Osteoblast (primary cell): Measurements from ENCODE around the gene GALR3. TPM values are rescaled to one million over a fixed set of nuclear protein-coding genes. Genes with fewer than 3 reads are reported as not detected.

Experiments used
- DNase-seq: peaks from one replicate; pipeline ENCODE4 v3.0.0; 2011; ENCODE audit warnings: low spot score, mixed read lengths; ENCODE audit not compliant: insufficient read length; ENCODE audit errors: missing footprints
- H2AFZ ChIP-seq: 2 replicates; pipeline ENCODE4 v1.6.0; 2011; ENCODE audit warnings: mild to moderate bottlenecking, low read length
- H3K27ac ChIP-seq: 2 replicates; pipeline ENCODE4 v1.5.1; 2011; ENCODE audit warnings: mild to moderate bottlenecking, low read depth, low read length, moderate library complexity
- H3K27me3 ChIP-seq: 2 replicates; pipeline ENCODE4 v1.6.0; 2012; ENCODE audit warnings: mild to moderate bottlenecking, control low read depth, inconsistent platforms, low read length, moderate library complexity; ENCODE audit not compliant: insufficient read depth
- H3K36me3 ChIP-seq: 2 replicates; pipeline ENCODE4 v1.5.1; 2011; ENCODE audit warnings: mild to moderate bottlenecking, low read length, control low read depth, moderate library complexity; ENCODE audit not compliant: insufficient read depth
- H3K4me1 ChIP-seq: 2 replicates; pipeline ENCODE4 v1.5.1; 2011; ENCODE audit warnings: mild to moderate bottlenecking, low read length, control low read depth, moderate library complexity; ENCODE audit not compliant: insufficient read depth
- H3K4me2 ChIP-seq: 2 replicates; pipeline ENCODE4 v1.6.0; 2011; ENCODE audit warnings: mild to moderate bottlenecking, low read length; ENCODE audit not compliant: insufficient read depth
- H3K4me3 ChIP-seq: fragments of 200-600 bp; sonication (generic); 3 replicates; pipeline ENCODE4 v1.5.1; 2012; ENCODE audit warnings: mild to moderate bottlenecking, low read length, inconsistent platforms; ENCODE audit not compliant: insufficient read depth
- H3K79me2 ChIP-seq: 2 replicates; pipeline ENCODE4 v1.6.0; 2012; ENCODE audit warnings: mild to moderate bottlenecking, low read length, control low read depth, inconsistent platforms; ENCODE audit not compliant: insufficient read depth
- H3K9me3 ChIP-seq: 2 replicates; pipeline ENCODE4 v1.5.1; 2011; ENCODE audit warnings: low read depth, low read length, control low read depth
- H4K20me1 ChIP-seq: 2 replicates; pipeline ENCODE4 v1.6.0; 2012; ENCODE audit warnings: mild to moderate bottlenecking, low read length, control low read depth; ENCODE audit not compliant: insufficient read depth
- CTCF ChIP-seq: IDR thresholded peaks from 2 replicates; pipeline ENCODE4 v1.5.1; 2011; ENCODE audit warnings: mild to moderate bottlenecking, low read depth, low read length, moderate library complexity; ENCODE audit errors: extremely low read depth
- total RNA-seq: library from RNA; depleted of rRNA; stranded (reverse); fragments of >200 nt; gene quantifications from 2 replicates; pipeline ENCODE4 v1.2.3, GENCODE V29; 2012

GALR3 gene
- total RNA-seq, 1 donor: not detected

DNA sequence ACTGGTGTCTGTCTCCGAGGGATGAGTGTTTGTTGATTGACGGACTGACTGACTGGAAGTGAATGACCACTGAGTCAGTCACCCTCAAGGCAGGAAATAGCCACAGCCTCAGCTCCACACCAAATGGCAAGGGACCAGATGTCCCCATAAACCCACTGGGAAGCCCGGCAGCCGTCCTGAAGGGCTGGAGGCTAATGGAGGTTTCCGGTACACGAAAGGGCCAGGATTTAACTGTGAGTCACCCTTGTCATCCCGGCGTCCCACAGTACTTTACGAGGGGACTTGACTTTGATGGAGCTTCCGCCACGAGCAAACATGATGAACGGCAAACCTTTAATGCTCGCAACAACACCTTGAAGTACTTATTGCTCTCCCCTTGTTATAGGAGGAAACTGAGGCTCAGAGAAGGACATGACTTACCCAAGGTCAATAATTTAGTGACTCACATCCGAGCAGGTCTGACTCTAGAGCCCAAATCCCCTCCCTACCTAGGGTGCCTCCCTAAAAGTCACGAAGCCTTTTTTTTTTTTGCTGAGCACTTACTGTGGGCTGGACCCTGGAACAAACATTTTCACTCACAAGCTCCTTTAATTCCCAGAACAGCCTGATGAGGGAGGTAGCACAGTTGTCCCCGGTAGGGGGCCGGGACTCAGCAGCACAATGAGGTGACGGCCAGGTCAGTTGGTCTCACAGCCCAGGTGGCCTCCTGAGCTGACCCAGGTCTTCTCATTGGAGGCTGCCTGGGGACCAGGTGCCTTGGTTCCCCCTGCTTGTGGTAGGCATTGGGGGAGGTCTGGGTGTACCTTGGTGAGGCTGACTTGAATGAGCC is 40.6 kb upstream of the GALR3 start:
- H3K9me3 ChIP-seq: no peaks in the 10 kb centered on the region
- H3K27ac ChIP-seq: no peak overlapping the region
- H3K36me3 ChIP-seq: no peaks in the 10 kb centered on the region
- peak; percentile 17 for TF ChIP-seq CTCF
- peak; percentile 85 for DNase-seq
- H3K4me1 ChIP-seq: peaks cover 15% of the 10 kb centered on the region
- peak overlapping the region; percentile 12 for H3K4me2 ChIP-seq
- no peaks in the 10 kb centered on the region for H4K20me1 ChIP-seq
- no peak overlapping the region for H3K4me3 ChIP-seq
- no peaks in the 10 kb centered on the region for H3K79me2 ChIP-seq
- H2AFZ ChIP-seq: no peak overlapping the region
- no peaks in the 10 kb centered on the region for H3K27me3 ChIP-seq

DNA sequence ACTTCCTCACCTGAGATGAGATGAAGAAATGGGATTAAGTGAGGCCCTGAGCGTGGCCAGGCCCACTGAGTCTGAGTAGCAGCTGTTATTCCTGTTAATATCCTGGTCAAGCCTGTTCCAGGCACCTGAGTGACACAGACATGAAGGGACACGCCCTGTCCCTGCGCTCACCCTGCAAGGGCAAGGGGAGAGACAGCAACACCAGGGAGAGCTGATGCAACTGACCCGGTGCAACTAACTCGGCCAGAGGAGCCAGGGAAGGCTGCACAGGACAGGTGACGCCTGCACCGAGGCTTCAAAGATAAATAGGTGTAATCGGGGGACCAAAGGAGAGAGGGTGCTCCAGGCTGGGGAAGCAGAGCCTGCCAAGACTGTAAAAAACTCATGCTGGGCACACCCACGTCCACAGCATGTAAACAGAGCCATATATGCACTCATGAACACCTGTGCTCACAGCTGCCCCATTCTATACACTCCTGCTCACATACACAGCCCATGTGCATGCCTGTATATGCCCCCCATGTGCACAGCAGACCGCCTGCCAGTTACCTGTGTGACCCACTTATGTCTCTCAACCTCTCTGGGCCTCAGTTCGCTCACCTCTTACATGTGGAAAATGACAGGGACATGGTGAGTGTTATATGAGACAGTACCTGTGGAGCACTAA is 38.2 kb upstream of the GALR3 start:
- Histone ChIP-seq H3K79me2 (no peaks in the 10 kb centered on the region), H3K4me1 (peaks cover 15% of the 10 kb centered on the region), H3K27ac (no peak overlapping the region), H2AFZ (no peak overlapping the region), H3K4me3 (no peak overlapping the region), H3K4me2 (no peak overlapping the region), H3K36me3 (no peaks in the 10 kb centered on the region), H3K9me3 (no peaks in the 10 kb centered on the region), H3K27me3 (no peaks in the 10 kb centered on the region), H4K20me1 (no peaks in the 10 kb centered on the region)
- peak; percentile 19 for DNase-seq
- TF ChIP-seq CTCF: no peak

- no peaks in the 10 kb centered on the region for H3K9me3 ChIP-seq
- H3K27ac ChIP-seq: no peak overlapping the region
- peak; percentile 46 for DNase-seq
- no peaks in the 10 kb centered on the region for H3K4me1 ChIP-seq
- H3K27me3 ChIP-seq: no peaks in the 10 kb centered on the region
- H3K79me2 ChIP-seq: no peaks in the 10 kb centered on the region
- H3K4me2 ChIP-seq: no peak overlapping the region
- H3K36me3 ChIP-seq: no peaks in the 10 kb centered on the region
- H4K20me1 ChIP-seq: no peaks in the 10 kb centered on the region
- no peak overlapping the region for H2AFZ ChIP-seq
- H3K4me3 ChIP-seq: no peak overlapping the region
- TF ChIP-seq CTCF: no peak
Observed at GRCh38 chr22:37790234-37790633, 32.9 kb upstream of the GALR3 start.

GRCh38 chr22:37792494-37792893 is 30.7 kb upstream of the GALR3 start:
- no peak for TF ChIP-seq CTCF
- Histone ChIP-seq H3K4me1 (no peaks in the 10 kb centered on the region), H3K27me3 (no peaks in the 10 kb centered on the region), H2AFZ (no peak overlapping the region), H3K9me3 (no peaks in the 10 kb centered on the region), H4K20me1 (no peaks in the 10 kb centered on the region), H3K4me3 (no peak overlapping the region), H3K27ac (no peak overlapping the region), H3K36me3 (no peaks in the 10 kb centered on the region), H3K4me2 (no peak overlapping the region), H3K79me2 (no peaks in the 10 kb centered on the region)
- no peak for DNase-seq
